Cardiac fibroblast (primary cell): ENCODE data around the gene TF.

Experiments used
- DNase-seq, 2 donors: peaks; one replicate each; pipeline versions ENCODE4 v3.0.0 to v3.0.0-alpha.2; 2010; ENCODE audit warnings: low read depth in 2 of 2
- H3K4me3 ChIP-seq, 2 donors: replicated peaks in 1 of 2; 1 replicate in 1 of 2; 2 replicates in 1 of 2; pipeline ENCODE4 v1.5.1; 2011; ENCODE audit warnings: low read depth in 2 of 2, low read length in 2 of 2, mild to moderate bottlenecking in 2 of 2, moderate library complexity in 1 of 2
- TF ChIP-seq, protein P1 (sequence below): IDR thresholded peaks from one replicate; pipeline ENCODE4 v1.5.1; 2011; ENCODE audit warnings: low read depth, mild to moderate bottlenecking, low read length, inconsistent platforms

Gene TF

DNA sequence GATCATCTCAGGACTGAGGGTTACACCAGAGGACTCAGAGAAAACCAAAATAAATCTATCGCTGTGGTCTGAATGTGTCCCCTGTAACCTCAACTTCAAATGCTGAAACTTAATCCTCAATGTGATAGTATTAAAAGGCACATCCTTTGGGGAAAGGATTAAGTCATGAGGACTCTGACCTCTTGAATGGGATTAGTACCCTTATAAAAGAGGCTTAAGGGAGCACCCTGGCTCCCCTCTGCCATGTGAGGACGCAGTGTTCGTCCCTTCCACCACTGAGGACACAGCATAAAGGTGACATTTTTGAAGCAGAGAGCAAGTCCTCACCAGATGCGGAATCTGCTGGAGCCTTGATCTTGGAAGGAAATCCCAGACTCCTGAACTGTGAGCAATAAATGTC, 98.9 kb downstream of the TF start:
- no peak overlapping the region for H3K4me3 ChIP-seq
- TF ChIP-seq, protein P1, sequence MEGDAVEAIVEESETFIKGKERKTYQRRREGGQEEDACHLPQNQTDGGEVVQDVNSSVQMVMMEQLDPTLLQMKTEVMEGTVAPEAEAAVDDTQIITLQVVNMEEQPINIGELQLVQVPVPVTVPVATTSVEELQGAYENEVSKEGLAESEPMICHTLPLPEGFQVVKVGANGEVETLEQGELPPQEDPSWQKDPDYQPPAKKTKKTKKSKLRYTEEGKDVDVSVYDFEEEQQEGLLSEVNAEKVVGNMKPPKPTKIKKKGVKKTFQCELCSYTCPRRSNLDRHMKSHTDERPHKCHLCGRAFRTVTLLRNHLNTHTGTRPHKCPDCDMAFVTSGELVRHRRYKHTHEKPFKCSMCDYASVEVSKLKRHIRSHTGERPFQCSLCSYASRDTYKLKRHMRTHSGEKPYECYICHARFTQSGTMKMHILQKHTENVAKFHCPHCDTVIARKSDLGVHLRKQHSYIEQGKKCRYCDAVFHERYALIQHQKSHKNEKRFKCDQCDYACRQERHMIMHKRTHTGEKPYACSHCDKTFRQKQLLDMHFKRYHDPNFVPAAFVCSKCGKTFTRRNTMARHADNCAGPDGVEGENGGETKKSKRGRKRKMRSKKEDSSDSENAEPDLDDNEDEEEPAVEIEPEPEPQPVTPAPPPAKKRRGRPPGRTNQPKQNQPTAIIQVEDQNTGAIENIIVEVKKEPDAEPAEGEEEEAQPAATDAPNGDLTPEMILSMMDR = no peak
- no peak for DNase-seq
